KMS-11 (cell line): Measurements from ENCODE around the gene GALNTL6.

ENCODE experiments used
- H2AFZ ChIP-seq: fragments of 200-600 bp; sonication (generic); 2 replicates; pipeline ENCODE4 v1.6.1; 2016; ENCODE audit warnings: antibody characterized with exemption, mixed run types, low read depth
- H3K27ac ChIP-seq: fragments of 200-600 bp; sonication (generic); 2 replicates; pipeline ENCODE4 v1.6.1; 2016; ENCODE audit warnings: mild to moderate bottlenecking, mixed run types
- H3K27me3 ChIP-seq: fragments of 200-600 bp; sonication (generic); 2 replicates; pipeline ENCODE4 v1.6.1; 2017; ENCODE audit warnings: mild to moderate bottlenecking, low read depth, mixed run types, moderate library complexity; ENCODE audit not compliant: insufficient read depth
- H3K36me3 ChIP-seq: fragments of 200-600 bp; sonication (generic); 2 replicates; pipeline ENCODE4 v1.6.1; 2017; ENCODE audit warnings: mild to moderate bottlenecking, mixed run types; ENCODE audit not compliant: insufficient read depth
- H3K4me1 ChIP-seq: fragments of 200-600 bp; sonication (generic); 2 replicates; pipeline ENCODE4 v1.6.1; 2016; ENCODE audit warnings: mild to moderate bottlenecking, low read depth, mixed run types; ENCODE audit not compliant: poor library complexity, severe bottlenecking
- H3K4me2 ChIP-seq: fragments of 200-600 bp; sonication (generic); 2 replicates; pipeline ENCODE4 v1.7.0; 2016; ENCODE audit warnings: mild to moderate bottlenecking, mixed run types
- H3K4me3 ChIP-seq: fragments of 200-600 bp; sonication (generic); IDR thresholded peaks from 2 replicates; pipeline ENCODE4 v1.6.1; 2017; ENCODE audit warnings: low read depth, low read length, mixed read lengths; ENCODE audit not compliant: insufficient read depth
- H3K79me2 ChIP-seq: fragments of 200-600 bp; sonication (generic); 2 replicates; pipeline ENCODE4 v1.6.1; 2016; ENCODE audit warnings: low read depth, mixed run types; ENCODE audit not compliant: insufficient read depth
- H3K9ac ChIP-seq: fragments of 200-600 bp; sonication (generic); 2 replicates; pipeline ENCODE4 v1.6.1; 2016; ENCODE audit warnings: mild to moderate bottlenecking, mixed run types
- H4K20me1 ChIP-seq: fragments of 200-600 bp; sonication (generic); 2 replicates; pipeline ENCODE4 v1.6.1; 2016; ENCODE audit warnings: mild to moderate bottlenecking, mixed run types; ENCODE audit not compliant: insufficient read depth
- TF ChIP-seq, protein P1 (sequence below): fragments of 200-600 bp; sonication (generic); conservative IDR thresholded peaks from 2 replicates; pipeline ENCODE4 v1.6.1; 2017; ENCODE audit warnings: low read depth, mild to moderate bottlenecking, antibody characterized with exemption, low read length, moderate library complexity, mixed read lengths

The GALNTL6 gene

GRCh38 chr4:172666711-172667368, 853.6 kb downstream of the GALNTL6 start:
- Histone ChIP-seq H3K9ac (no peak overlapping the region), H3K36me3 (no peaks in the 10 kb centered on the region), H3K79me2 (no peaks in the 10 kb centered on the region), H3K4me3 (no peak overlapping the region), H3K4me2 (no peak overlapping the region), H3K27me3 (no peaks in the 10 kb centered on the region), H3K27ac (no peak overlapping the region), H3K4me1 (no peaks in the 10 kb centered on the region), H4K20me1 (no peaks in the 10 kb centered on the region), H2AFZ (no peak overlapping the region)
- TF ChIP-seq, protein P1, sequence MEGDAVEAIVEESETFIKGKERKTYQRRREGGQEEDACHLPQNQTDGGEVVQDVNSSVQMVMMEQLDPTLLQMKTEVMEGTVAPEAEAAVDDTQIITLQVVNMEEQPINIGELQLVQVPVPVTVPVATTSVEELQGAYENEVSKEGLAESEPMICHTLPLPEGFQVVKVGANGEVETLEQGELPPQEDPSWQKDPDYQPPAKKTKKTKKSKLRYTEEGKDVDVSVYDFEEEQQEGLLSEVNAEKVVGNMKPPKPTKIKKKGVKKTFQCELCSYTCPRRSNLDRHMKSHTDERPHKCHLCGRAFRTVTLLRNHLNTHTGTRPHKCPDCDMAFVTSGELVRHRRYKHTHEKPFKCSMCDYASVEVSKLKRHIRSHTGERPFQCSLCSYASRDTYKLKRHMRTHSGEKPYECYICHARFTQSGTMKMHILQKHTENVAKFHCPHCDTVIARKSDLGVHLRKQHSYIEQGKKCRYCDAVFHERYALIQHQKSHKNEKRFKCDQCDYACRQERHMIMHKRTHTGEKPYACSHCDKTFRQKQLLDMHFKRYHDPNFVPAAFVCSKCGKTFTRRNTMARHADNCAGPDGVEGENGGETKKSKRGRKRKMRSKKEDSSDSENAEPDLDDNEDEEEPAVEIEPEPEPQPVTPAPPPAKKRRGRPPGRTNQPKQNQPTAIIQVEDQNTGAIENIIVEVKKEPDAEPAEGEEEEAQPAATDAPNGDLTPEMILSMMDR, result no peak

- H2AFZ ChIP-seq, result no peak overlapping the region
- TF ChIP-seq, protein P1, result no peak
Measured at GRCh38 chr4:172674811-172675210, 861.6 kb downstream of the GALNTL6 start.

DNA sequence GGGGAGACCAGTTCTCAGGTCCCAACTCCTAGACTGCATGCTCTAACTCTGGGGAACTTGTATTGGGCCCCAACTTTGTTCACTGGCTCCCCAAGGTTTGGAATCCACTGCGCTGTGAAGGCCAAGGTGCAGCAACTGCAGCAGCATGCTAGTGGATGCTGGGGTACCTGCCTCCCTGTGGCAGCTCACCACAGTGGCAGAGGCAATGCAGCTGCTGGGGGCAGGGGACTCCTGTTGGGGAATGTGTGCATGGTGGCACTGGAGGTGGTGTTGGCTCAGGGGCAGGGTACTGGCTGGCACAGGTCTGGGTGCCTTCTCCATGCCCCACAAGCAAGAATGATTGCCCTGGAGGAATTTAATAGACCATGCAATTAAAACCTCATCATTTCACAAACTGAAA, 862.0 kb downstream of the GALNTL6 start:
- H3K27me3 ChIP-seq, result no peaks in the 10 kb centered on the region
- no peak overlapping the region for H3K4me3 ChIP-seq
- H3K4me1 ChIP-seq, result no peaks in the 10 kb centered on the region
- no peak overlapping the region for H3K9ac ChIP-seq
- H2AFZ ChIP-seq, result no peak overlapping the region
- no peak overlapping the region for H3K27ac ChIP-seq
- no peaks in the 10 kb centered on the region for H3K79me2 ChIP-seq
- H3K4me2 ChIP-seq, result no peak overlapping the region
- H3K36me3 ChIP-seq, result no peaks in the 10 kb centered on the region
- TF ChIP-seq, protein P1, result no peak
- no peaks in the 10 kb centered on the region for H4K20me1 ChIP-seq

More at GRCh38 chr4:172674811-172675210, 861.6 kb downstream of the GALNTL6 start:
- Histone ChIP-seq H3K27me3 (no peaks in the 10 kb centered on the region), H3K9ac (no peak overlapping the region), H3K79me2 (no peaks in the 10 kb centered on the region), H3K36me3 (no peaks in the 10 kb centered on the region), H3K4me3 (no peak overlapping the region), H3K27ac (no peak overlapping the region), H3K4me1 (no peaks in the 10 kb centered on the region), H3K4me2 (no peak overlapping the region), H4K20me1 (no peaks in the 10 kb centered on the region)

DNA sequence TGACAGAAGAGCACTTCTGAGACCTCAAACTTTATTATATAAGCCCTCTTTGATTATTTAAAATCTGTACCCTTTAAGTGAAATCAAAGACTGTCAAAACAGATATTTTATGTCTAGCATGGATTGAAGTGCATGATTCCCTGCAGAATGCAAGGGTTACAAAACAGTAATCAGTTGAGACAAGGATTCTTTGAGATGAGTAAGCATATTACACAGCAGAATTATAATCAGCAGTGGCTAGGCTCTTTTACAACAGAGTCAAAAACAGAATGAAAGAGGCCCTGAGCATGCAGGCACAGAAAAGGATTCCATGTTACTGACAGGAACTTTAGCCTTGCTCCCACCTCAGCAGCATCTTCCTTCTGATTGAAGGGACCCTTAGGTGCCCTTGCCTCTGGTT, 867.5 kb downstream of the GALNTL6 start:
- H4K20me1 ChIP-seq, result no peaks in the 10 kb centered on the region
- no peaks in the 10 kb centered on the region for H3K79me2 ChIP-seq
- no peak overlapping the region for H3K4me2 ChIP-seq
- H3K27me3 ChIP-seq, result no peaks in the 10 kb centered on the region
- H3K36me3 ChIP-seq, result no peaks in the 10 kb centered on the region
- H3K4me1 ChIP-seq, result no peaks in the 10 kb centered on the region
- H3K4me3 ChIP-seq, result no peak overlapping the region
- TF ChIP-seq, protein P1, result no peak
- no peak overlapping the region for H3K9ac ChIP-seq
- H3K27ac ChIP-seq, result no peak overlapping the region
- no peak overlapping the region for H2AFZ ChIP-seq
